Measurements from ENCODE around the gene PLA2G12A. TPM values are rescaled to one million over a fixed set of nuclear protein-coding genes. Genes with fewer than 3 reads are reported as not detected.

PLA2G12A gene
- total RNA-seq, 4 donors from 2014 or later = 16.7 to 28.7 (median 25.5) TPM

DNA sequence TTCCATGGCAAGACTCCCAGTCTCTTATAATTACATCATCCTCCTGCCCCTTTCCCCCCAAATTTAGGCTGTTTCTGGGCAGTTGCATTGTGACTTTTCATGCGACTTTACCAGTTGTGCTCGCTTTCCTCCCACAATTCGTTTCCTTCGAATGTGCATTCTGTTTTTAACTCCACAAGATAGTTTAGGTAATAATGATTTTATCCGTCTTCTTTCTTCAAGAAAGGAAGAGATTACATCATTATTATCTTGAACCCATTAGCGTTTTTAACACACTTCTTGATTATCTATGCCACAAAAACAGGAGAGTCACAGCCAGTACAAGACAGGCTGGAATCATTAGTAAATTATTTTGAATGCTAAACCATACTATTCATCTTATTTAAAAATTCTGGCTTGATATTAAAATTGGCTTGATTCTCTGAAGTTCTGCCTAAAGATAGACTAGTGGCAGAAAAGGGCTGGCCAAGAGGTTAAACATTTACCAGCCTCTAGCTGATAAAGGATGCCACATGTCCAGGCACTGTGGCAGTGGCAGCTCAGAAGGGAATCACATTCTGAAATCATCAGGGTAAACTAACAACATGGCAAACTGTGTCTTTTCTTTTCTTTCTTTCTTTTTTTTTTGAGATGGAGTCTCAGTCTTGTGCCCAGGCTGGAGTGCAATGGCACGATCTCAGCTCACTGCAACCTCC lies 19.7 kb upstream of the PLA2G12A start:
- H3K4me1 ChIP-seq = no peaks in the 10 kb centered on the region
- no peaks in the 10 kb centered on the region for H3K9me3 ChIP-seq
- TF ChIP-seq POLR2A (IDR thresholded peaks at IDR 0.05) (no peak), CTCF (IDR thresholded peaks at IDR 0.05) (no peak)
- H3K4me3 ChIP-seq = no peak overlapping the region
- DNase-seq = no peak
- intact Hi-C loops (cut with DNase I; ENCODE audit: low total_unique reads) = no loop called here
- H3K36me3 ChIP-seq = no peaks in the 10 kb centered on the region
- no peaks in the 10 kb centered on the region for H3K27me3 ChIP-seq
- no peak overlapping the region for H3K27ac ChIP-seq

GRCh38 chr4:109748114-109748513 lies 18.2 kb upstream of the PLA2G12A start:
- Histone ChIP-seq H3K27me3 (no peaks in the 10 kb centered on the region), H3K27ac (no peak overlapping the region), H3K4me3 (no peak overlapping the region), H3K36me3 (no peaks in the 10 kb centered on the region), H3K9me3 (no peaks in the 10 kb centered on the region), H3K4me1 (no peaks in the 10 kb centered on the region)
- DNase-seq = no peak
- TF ChIP-seq CTCF (IDR thresholded peaks at IDR 0.05) (no peak), POLR2A (IDR thresholded peaks at IDR 0.05) (no peak)
- intact Hi-C loops (cut with DNase I; ENCODE audit: low total_unique reads) = no loop called here

DNA sequence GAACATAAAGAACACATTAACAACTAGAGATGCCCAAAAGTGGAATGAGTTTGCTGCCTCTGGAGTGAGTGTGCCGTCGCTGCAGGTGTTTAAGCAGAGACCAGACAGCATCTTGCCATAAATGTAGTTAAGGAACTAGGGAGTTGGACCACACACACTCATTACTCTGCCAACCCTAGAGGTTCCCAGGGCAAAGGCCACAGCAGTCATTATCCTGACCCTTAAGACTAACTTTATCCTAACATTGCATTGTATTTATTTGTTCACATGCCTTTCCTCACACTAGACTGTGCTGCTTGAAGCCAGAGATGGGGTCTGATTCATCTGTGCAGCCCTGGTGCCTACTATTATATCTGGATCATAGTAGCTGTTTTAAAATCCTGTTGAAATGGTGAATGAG lies 16.9 kb upstream of the PLA2G12A start:
- H3K4me1 ChIP-seq = no peaks in the 10 kb centered on the region
- no peaks in the 10 kb centered on the region for H3K36me3 ChIP-seq
- H3K27me3 ChIP-seq = no peaks in the 10 kb centered on the region
- no peak overlapping the region for H3K4me3 ChIP-seq
- TF ChIP-seq POLR2A (IDR thresholded peaks at IDR 0.05) = no peak
- TF ChIP-seq CTCF (IDR thresholded peaks at IDR 0.05) = no peak
- intact Hi-C loops (cut with DNase I; ENCODE audit: low total_unique reads) = no loop called here
- DNase-seq = no peak
- no peak overlapping the region for H3K27ac ChIP-seq
- no peaks in the 10 kb centered on the region for H3K9me3 ChIP-seq

GRCh38 chr4:109745830-109746229 lies 16.0 kb upstream of the PLA2G12A start:
- intact Hi-C loops (cut with DNase I; ENCODE audit: low total_unique reads) = no loop called here
- DNase-seq = no peak
- H3K27ac ChIP-seq = no peak overlapping the region
- H3K9me3 ChIP-seq = no peaks in the 10 kb centered on the region
- H3K36me3 ChIP-seq = no peaks in the 10 kb centered on the region
- no peaks in the 10 kb centered on the region for H3K27me3 ChIP-seq
- TF ChIP-seq CTCF (IDR thresholded peaks at IDR 0.05) (no peak), POLR2A (IDR thresholded peaks at IDR 0.05) (no peak)
- no peak overlapping the region for H3K4me3 ChIP-seq
- H3K4me1 ChIP-seq = no peaks in the 10 kb centered on the region

GRCh38 chr4:109739547-109739946 lies 9.7 kb upstream of the PLA2G12A start:
- Histone ChIP-seq H3K4me1 (no peaks in the 10 kb centered on the region), H3K9me3 (no peaks in the 10 kb centered on the region), H3K36me3 (no peaks in the 10 kb centered on the region), H3K27ac (no peak overlapping the region), H3K4me3 (no peak overlapping the region), H3K27me3 (no peaks in the 10 kb centered on the region)
- TF ChIP-seq POLR2A (IDR thresholded peaks at IDR 0.05) (no peak), CTCF (IDR thresholded peaks at IDR 0.05) (no peak)
- no peak for DNase-seq
- intact Hi-C loops (cut with DNase I; ENCODE audit: low total_unique reads) = no loop called here

All from uterus (tissue), 4 donors.